A673 (cell line): ENCODE measurements around the gene BUB1.
"Not testable (repeated sequence)": the region's sequence is repeated elsewhere in the genome, so short reads cannot be mapped to it uniquely, and the experiment has no call there.

Experiments used
- EZH2 ChIP-seq: fragments of 200-600 bp; sonication (generic); IDR thresholded peaks from 2 replicates; pipeline ENCODE4 v1.6.1; 2017; ENCODE audit warnings: borderline replicate concordance, low read depth, mild to moderate bottlenecking, mixed read lengths, antibody characterized with exemption, low read length; ENCODE audit not compliant: poor library complexity, severe bottlenecking
- TF ChIP-seq, protein P1 (sequence below): fragments of 300-800, 200-600 bp; sonication (generic); conservative IDR thresholded peaks from 2 replicates; pipeline ENCODE4 v1.5.1; 2017; ENCODE audit warnings: low read depth, mild to moderate bottlenecking, antibody characterized with exemption, low read length, moderate library complexity, mixed read lengths

GRCh38 chr2:110591973-110592372 is 85.9 kb downstream of the BUB1 start:
- TF ChIP-seq, protein P1, sequence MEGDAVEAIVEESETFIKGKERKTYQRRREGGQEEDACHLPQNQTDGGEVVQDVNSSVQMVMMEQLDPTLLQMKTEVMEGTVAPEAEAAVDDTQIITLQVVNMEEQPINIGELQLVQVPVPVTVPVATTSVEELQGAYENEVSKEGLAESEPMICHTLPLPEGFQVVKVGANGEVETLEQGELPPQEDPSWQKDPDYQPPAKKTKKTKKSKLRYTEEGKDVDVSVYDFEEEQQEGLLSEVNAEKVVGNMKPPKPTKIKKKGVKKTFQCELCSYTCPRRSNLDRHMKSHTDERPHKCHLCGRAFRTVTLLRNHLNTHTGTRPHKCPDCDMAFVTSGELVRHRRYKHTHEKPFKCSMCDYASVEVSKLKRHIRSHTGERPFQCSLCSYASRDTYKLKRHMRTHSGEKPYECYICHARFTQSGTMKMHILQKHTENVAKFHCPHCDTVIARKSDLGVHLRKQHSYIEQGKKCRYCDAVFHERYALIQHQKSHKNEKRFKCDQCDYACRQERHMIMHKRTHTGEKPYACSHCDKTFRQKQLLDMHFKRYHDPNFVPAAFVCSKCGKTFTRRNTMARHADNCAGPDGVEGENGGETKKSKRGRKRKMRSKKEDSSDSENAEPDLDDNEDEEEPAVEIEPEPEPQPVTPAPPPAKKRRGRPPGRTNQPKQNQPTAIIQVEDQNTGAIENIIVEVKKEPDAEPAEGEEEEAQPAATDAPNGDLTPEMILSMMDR = not testable (repeated sequence)
- not testable (repeated sequence) for TF ChIP-seq EZH2
